Left hindlimb (tissue), 1 donor: ENCODE results near the gene ZFPM1.
A peak's percentile ranks its signal among the peaks of the same experiment; 100 is the strongest.

ENCODE experiments used
- DNase-seq: peaks from one replicate; pipeline ENCODE4 v3.0.0-alpha.2; 2018

The ZFPM1 gene

GRCh38 chr16:88530858-88531203 lies 77.8 kb downstream of the ZFPM1 start:
- DNase-seq = no peak

DNA sequence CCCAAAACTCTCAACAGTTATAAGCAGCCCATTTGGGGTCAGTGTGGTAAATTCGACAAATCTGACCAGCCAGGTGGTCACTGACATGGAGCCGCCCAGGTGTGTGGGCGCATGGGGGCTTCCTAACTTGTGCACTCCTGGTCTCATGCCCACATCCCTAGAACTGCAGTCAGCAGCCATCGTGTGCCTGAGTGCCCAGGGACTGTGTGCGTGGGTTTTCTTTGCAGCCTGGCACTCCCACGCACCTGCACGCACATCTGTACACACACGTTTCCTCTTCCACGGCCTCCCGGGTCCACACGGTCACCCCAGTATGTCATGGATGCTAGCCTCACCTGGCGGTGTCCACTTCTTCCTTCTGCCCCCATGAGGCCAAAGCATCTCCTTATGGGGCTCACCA lies 78.3 kb downstream of the ZFPM1 start:
- no peak for DNase-seq

DNA sequence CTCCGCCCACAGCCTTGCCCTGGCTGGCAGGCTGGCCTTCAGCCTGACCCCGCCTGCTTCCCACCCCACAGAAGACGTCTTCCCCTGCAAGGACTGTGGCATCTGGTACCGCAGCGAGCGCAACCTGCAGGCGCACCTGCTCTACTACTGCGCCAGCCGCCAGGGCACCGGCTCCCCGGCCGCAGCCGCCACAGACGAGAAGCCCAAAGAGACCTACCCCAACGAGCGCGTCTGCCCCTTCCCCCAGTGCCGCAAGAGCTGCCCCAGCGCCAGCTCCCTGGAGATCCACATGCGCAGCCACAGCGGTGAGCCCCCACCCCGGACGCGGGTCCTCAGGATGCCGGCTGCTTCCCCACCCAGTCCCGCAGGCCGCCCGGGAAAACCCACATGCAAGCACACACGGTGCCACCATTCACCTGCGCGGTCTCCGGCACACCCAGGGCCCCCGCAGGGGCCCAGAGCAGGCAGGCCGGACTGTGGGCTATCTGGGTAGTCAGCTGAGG lies 78.9 kb downstream of the ZFPM1 start:
- DNase-seq = no peak

GRCh38 chr16:88532434-88533241 lies 79.6 kb downstream of the ZFPM1 start:
- DNase-seq = no peak

- DNase-seq = peak; percentile 71
Observed at GRCh38 chr16:88533381-88533917, 80.4 kb downstream of the ZFPM1 start.

GRCh38 chr16:88533932-88534637 lies 81.0 kb downstream of the ZFPM1 start:
- peak; percentile 89 for DNase-seq

DNA sequence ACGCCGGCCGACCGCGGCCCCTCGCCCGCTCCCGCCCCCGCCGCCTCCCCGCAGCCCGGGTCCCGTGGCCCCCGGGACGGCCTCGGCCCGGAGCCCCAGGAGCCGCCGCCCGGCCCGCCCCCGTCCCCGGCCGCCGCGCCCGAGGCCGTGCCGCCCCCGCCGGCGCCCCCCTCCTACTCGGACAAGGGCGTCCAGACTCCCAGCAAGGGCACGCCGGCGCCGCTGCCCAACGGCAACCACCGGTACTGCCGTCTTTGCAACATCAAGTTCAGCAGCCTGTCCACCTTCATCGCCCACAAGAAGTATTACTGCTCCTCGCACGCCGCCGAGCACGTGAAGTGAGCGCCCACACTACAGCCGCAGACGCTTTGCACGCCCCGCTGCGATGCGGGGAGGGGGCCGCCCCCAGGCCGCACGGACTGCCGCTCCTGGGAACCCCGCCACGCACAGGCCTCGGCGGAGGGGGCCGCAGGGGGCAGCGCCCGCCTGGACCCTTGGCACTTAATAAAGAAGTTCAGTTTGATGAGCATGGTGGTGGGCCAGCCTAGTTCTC lies 81.6 kb downstream of the ZFPM1 start:
- DNase-seq = no peak

DNA sequence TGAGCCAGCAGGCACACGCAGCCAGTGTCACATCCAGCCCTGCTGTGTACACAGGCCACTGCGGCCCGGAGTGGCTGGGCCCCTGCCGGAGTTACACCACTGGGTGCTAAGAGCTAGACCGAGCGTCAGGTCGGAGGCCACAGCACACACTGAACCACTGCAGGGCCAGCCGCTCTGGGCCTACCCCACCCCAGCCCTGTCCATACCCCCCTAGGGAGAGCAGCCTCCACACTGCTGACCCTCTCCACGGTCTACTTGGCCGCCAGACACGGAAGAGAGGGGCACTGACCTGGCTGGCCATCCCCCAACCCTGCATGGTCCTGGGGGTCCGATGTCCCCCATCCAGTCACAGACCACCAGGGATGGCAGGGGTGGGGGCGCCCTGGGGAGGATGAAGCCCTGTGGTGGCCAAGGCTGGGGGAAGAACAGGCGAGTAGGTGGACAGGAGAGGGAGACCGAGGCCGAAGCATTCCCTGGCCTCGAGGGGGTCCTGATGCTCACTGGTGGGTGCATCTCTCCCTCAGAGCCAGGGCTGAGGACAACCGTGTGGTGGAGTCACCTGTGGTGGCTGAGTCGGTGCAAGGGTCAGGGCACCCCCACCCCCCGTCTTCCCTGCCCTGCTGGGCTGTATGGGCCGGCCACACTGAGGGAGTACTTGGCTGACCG lies 82.2 kb downstream of the ZFPM1 start:
- DNase-seq = no peak

DNA sequence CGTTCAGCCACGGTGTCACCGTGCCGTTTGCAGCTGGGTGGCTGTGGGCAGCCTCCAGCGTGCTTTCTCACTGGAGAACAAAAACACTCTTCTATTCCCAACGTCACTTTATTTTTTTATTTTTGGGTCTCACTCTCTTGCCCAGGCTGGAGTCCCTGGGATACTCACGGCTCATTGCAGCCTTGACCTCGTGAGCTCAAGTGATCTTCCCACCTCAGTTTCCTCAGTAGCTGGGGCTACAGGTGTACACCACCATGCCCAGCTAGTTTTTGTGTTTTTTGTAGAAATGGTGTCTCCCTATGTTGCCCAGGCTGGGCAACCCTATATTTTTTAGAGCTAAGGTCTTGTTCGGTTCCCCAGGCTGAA lies 82.8 kb downstream of the ZFPM1 start:
- no peak for DNase-seq

DNA sequence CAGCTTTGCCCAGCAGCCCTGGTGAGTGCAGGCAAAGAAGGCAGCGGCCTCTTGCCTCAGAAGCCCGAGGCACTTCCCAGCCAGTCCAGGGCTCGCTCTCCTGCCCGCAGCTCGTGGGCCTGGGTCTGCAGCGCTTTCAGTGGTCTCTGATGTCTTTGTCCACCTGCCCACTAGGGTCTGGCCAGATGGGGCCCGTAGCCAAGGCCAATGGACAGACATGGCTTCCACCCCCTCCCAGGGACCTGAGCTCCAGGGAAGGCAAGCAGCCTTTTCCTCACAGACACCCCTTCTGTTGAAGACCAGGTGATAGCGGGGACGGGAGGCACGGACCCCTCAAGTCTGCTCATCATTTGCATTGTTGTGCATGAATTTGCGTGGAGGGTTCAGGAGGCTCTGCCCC lies 83.4 kb downstream of the ZFPM1 start:
- no peak for DNase-seq

GRCh38 chr16:88536971-88537751 lies 84.1 kb downstream of the ZFPM1 start:
- DNase-seq = no peak

GRCh38 chr16:88537859-88538258 lies 84.8 kb downstream of the ZFPM1 start:
- DNase-seq = no peak

GRCh38 chr16:88538366-88539060 lies 85.4 kb downstream of the ZFPM1 start:
- no peak for DNase-seq

GRCh38 chr16:88539261-88539651 lies 86.2 kb downstream of the ZFPM1 start:
- DNase-seq = no peak

DNA sequence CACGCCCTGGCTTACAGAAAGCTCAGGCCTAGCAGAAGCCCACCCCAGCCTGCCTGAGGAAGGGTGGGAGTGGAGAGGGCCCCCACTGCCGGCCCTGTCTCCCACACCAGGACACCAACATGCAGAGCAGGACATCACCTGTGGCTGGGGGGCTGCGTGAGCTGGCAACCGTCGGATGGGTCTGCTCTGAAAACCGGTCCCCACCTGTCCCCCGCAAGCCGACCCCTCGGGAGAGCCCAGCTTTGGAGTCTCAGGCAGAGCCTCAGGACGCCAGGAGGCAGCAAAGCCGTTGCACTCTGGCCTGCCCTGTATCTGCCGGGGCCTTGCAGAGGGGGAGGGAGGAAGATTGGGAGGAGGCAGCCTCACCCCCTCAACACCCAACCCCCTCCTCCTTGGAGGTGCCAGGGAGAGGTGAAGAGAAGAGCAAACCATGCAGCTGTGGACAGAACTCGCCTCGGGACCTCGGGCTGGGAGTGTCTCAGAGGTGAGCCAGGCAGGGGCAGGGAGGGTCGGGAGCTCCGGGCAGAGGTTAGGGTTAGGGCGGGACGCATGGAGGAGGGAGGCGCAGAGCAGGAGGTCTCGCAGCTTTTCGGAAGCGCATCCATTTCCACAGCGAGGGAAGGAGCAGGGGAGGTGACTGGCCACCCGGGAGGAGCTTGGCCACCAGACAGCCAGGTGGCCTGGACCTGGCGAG lies 86.7 kb downstream of the ZFPM1 start:
- no peak for DNase-seq

DNA sequence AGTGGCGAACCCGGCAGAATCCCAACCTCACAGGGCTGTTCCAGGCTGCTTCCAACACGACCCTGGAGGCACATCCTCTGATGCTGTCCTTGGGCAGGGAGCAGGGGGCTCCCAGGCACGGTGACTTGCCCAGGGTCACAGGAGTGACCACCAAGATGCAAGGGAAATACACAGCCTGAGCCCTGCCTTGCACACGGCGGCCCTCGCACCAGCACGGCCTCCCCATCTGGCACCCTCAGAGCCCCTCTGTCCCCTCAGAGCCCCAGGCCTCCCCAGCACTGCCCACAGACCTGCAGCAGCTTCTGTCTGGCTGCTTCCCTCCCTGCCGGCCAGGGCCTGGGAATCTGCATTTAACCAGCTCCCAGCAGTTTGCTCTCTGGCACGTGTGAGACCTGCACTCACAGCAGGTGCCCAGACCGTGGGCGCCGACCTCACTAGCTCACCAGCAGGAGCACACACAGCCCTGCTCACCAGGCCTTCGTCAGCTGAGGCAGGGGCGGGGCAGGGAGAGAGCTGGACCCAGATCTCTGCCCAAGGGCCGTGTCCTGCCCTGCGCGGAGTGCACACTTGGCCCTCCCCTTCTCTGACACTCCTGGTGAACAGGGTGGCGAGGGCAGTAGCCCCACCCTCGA lies 87.4 kb downstream of the ZFPM1 start:
- no peak for DNase-seq

DNA sequence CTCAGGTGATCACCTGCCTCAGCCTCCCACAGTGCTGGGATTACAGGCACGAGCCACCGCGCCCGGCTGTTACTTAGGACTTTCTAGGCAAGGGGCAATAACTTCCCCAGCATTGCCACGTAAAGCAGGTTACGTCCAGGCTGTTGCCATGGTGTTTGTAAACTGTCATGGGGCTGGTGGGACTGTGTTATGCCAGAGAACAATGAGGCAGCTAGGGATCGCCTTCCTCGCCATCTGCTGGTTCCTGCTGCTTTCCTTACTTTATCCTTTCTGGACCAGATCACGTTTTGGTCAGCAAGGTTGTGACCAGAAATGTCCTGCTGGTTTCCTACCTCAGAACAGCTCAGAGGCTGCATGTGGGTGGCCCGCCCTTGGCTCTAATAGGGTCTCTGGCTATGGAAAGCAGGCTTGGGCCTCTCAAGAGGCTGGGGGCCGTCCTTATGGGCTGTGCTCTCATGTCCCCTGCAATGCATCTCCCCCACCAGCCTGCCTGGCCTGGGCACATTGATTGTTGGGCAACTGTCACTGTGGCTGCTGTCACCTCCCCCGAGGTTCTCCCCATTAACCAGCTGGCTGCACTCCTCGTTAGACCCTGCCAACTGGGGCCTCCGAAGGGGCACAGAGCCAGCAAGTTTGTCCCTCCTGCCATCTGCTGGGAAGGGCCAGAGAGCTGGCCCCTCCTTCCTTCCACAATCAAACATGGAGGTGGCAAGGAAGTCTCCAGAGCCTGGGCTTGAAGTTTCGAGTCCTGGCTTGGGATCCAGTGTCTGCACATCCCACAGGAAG lies 88.9 kb downstream of the ZFPM1 start:
- no peak for DNase-seq

GRCh38 chr16:88543230-88543813 lies 90.2 kb downstream of the ZFPM1 start:
- no peak for DNase-seq

DNA sequence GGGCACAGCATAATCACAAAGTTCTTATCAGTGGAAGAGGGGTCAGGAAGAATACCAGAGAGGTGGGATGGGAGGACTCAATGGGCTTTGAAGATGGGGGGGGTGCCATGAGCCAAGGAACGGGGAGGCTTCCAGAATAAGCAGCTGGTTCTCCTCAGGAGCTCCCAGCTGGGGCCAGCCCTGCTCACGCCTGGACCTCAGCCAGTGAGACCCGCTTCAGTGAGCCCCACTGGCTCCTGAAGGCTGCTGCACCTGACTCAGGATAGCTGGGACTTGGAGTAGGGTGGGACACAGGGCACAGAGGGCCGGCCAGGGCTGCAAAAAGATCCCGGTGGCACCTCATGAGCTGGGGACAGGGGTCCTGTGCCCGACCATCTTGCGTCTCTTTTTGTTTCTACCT lies 92.7 kb downstream of the ZFPM1 start:
- no peak for DNase-seq
